ENCODE measurements around the gene CACNA2D3. TPM values are rescaled to one million over a fixed set of nuclear protein-coding genes. Genes with fewer than 3 reads are reported as not detected.

The CACNA2D3 gene
- total RNA-seq, 1 experiment from 2014 or later = not detected

DNA sequence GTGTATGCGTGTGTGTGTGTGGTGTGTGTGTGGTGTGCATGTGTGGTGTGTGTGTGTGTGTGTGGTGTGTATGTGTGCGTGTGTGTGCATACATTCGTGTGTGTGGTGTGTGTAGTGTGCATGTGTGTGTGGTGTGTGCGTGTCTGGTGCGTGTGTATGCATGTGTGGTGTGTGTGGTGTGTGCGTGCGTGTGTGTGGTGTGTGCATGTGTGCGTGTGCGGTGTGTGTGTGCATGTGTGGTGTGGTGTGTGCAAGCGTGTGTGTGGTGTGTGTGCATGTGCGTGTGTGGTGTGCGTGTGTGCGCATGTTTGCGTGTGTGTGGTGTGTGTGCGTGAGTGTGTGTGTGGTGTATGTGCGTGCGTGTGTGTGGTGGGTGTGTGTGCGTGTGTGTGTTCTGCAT lies 595.2 kb downstream of the CACNA2D3 start:
- Histone ChIP-seq H3K27ac (ENCODE audit: low read length) (no peak overlapping the region), H3K4me3 (ENCODE audit: low read length) (no peak overlapping the region), H3K4me1 (ENCODE audit: insufficient read depth, low read length) (no peaks in the 10 kb centered on the region), H3K79me2 (ENCODE audit: low read length) (no peaks in the 10 kb centered on the region), H4K20me1 (ENCODE audit: low read length) (no peaks in the 10 kb centered on the region), H3F3A (ENCODE audit: low read length, unreplicated experiment) (no peaks in the 10 kb centered on the region), H2AFZ (ENCODE audit: low read length) (no peak overlapping the region), H3K9me2 (replicated peaks; ENCODE audit: low read length) (no peaks in the 10 kb centered on the region), H3K9me3 (ENCODE audit: low read length) (no peaks in the 10 kb centered on the region), H3K4me2 (ENCODE audit: low read length) (no peak overlapping the region), H3K36me3 (ENCODE audit: low read depth, low read length) (no peaks in the 10 kb centered on the region), H3K9ac (ENCODE audit: low read length) (no peak overlapping the region), H3K27me3 (ENCODE audit: low read length) (no peaks in the 10 kb centered on the region)
- POLR2A ChIA-PET (ENCODE audit: unreplicated experiment) = no interaction called here
- no TSS peak for BruUV-seq (replicated peaks)
- DNase-seq (no peak), ATAC-seq (no peak)
- CTCF ChIA-PET = no interaction called here
- intact Hi-C loops (cut with micrococcal nuclease) = no loop called here
- no peak for TF ChIP-seq EZH2phosphoT487 (IDR thresholded peaks at IDR 0.05; ENCODE audit: borderline replicate concordance, low read length)
- TF ChIP-seq, protein P1, sequence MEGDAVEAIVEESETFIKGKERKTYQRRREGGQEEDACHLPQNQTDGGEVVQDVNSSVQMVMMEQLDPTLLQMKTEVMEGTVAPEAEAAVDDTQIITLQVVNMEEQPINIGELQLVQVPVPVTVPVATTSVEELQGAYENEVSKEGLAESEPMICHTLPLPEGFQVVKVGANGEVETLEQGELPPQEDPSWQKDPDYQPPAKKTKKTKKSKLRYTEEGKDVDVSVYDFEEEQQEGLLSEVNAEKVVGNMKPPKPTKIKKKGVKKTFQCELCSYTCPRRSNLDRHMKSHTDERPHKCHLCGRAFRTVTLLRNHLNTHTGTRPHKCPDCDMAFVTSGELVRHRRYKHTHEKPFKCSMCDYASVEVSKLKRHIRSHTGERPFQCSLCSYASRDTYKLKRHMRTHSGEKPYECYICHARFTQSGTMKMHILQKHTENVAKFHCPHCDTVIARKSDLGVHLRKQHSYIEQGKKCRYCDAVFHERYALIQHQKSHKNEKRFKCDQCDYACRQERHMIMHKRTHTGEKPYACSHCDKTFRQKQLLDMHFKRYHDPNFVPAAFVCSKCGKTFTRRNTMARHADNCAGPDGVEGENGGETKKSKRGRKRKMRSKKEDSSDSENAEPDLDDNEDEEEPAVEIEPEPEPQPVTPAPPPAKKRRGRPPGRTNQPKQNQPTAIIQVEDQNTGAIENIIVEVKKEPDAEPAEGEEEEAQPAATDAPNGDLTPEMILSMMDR (conservative IDR thresholded peaks at IDR 0.05; ENCODE audit: low read depth, low read length) = no peak
- TF ChIP-seq EZH2 (IDR thresholded peaks at IDR 0.05; ENCODE audit: low read length, unreplicated experiment) = no peak

DNA sequence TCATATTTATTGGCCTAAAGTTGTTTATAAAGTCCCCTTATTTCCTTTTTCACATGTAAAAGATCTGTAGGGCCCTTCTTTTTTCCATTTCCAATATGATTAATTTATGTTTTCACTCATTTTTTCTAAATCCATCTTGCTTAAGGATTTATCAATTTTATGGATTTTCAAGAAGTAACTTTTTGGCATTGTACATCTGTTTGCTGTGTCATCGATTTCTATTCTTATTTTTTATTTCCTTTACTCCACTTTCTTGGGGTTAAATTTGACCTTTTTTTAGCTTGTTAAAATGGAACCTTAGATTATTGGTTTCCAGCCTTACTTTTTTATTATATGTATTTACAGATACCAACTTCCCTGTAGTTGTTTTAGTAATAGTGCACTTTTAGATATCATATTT lies 597.6 kb downstream of the CACNA2D3 start:
- ChIA-PET CTCF (no interaction called here), POLR2A (ENCODE audit: unreplicated experiment) (no interaction called here)
- ATAC-seq (no peak), DNase-seq (no peak)
- no peaks in the 10 kb centered on the region for H3K27me3 ChIP-seq (ENCODE audit: low read length)
- no peaks in the 10 kb centered on the region for H3F3A ChIP-seq (ENCODE audit: low read length, unreplicated experiment)
- TF ChIP-seq, protein P1 (conservative IDR thresholded peaks at IDR 0.05; ENCODE audit: low read depth, low read length) = no peak
- no peak for TF ChIP-seq EZH2phosphoT487 (IDR thresholded peaks at IDR 0.05; ENCODE audit: borderline replicate concordance, low read length)
- BruUV-seq (replicated peaks) = no TSS peak
- no peaks in the 10 kb centered on the region for H4K20me1 ChIP-seq (ENCODE audit: low read length)
- no peak overlapping the region for H3K4me2 ChIP-seq (ENCODE audit: low read length)
- H3K4me1 ChIP-seq (ENCODE audit: insufficient read depth, low read length) = no peaks in the 10 kb centered on the region
- no peaks in the 10 kb centered on the region for H3K9me2 ChIP-seq (replicated peaks; ENCODE audit: low read length)
- H3K9me3 ChIP-seq (ENCODE audit: low read length) = no peaks in the 10 kb centered on the region
- H3K9ac ChIP-seq (ENCODE audit: low read length) = no peak overlapping the region
- H2AFZ ChIP-seq (ENCODE audit: low read length) = no peak overlapping the region
- H3K27ac ChIP-seq (ENCODE audit: low read length) = no peak overlapping the region
- no peaks in the 10 kb centered on the region for H3K79me2 ChIP-seq (ENCODE audit: low read length)
- H3K4me3 ChIP-seq (ENCODE audit: low read length) = no peak overlapping the region
- intact Hi-C loops (cut with micrococcal nuclease) = no loop called here
- H3K36me3 ChIP-seq (ENCODE audit: low read depth, low read length) = no peaks in the 10 kb centered on the region

DNA sequence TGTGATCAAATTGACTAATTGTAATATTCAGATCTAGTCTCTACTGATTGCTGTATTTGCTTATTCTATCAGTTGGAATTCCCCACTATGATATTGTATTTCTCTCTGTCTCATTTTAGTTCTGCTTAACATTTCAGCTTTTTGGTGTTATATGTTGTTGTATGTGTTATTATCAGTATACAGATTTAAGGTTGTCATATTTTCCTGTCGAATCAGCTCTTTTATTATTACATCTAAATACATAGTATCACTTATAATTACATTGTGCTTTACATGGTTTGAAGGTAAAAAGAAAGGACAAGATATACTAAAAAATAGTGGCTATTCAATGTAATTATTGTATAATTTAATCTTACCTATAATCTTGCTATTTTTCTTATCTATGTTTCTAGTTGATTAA lies 598.3 kb downstream of the CACNA2D3 start:
- no TSS peak for BruUV-seq (replicated peaks)
- Histone ChIP-seq H3F3A (ENCODE audit: low read length, unreplicated experiment) (no peaks in the 10 kb centered on the region), H3K4me3 (ENCODE audit: low read length) (no peak overlapping the region), H3K9me3 (ENCODE audit: low read length) (no peaks in the 10 kb centered on the region), H3K27ac (ENCODE audit: low read length) (no peak overlapping the region), H2AFZ (ENCODE audit: low read length) (no peak overlapping the region), H3K36me3 (ENCODE audit: low read depth, low read length) (no peaks in the 10 kb centered on the region), H3K4me2 (ENCODE audit: low read length) (no peak overlapping the region), H3K9me2 (replicated peaks; ENCODE audit: low read length) (no peaks in the 10 kb centered on the region), H3K9ac (ENCODE audit: low read length) (no peak overlapping the region), H3K79me2 (ENCODE audit: low read length) (no peaks in the 10 kb centered on the region), H4K20me1 (ENCODE audit: low read length) (no peaks in the 10 kb centered on the region), H3K4me1 (ENCODE audit: insufficient read depth, low read length) (no peaks in the 10 kb centered on the region), H3K27me3 (ENCODE audit: low read length) (no peaks in the 10 kb centered on the region)
- no peak for DNase-seq
- TF ChIP-seq EZH2phosphoT487 (IDR thresholded peaks at IDR 0.05; ENCODE audit: borderline replicate concordance, low read length) (no peak), EZH2 (IDR thresholded peaks at IDR 0.05; ENCODE audit: low read length, unreplicated experiment) (no peak)
- TF ChIP-seq, protein P1 (conservative IDR thresholded peaks at IDR 0.05; ENCODE audit: low read depth, low read length) = no peak
- no peak for ATAC-seq
- ChIA-PET CTCF (no interaction called here), POLR2A (ENCODE audit: unreplicated experiment) (no interaction called here)
- intact Hi-C loops (cut with micrococcal nuclease) = no loop called here
